Ectodermal cell (in vitro differentiated cells): ENCODE results near the gene ZCCHC24.

ENCODE experiments used
- H3K27ac ChIP-seq: 2 replicates; pipeline ENCODE4 v1.7.0; 2013; ENCODE audit warnings: mild to moderate bottlenecking, low read depth, low read length; ENCODE audit not compliant: insufficient read depth, poor library complexity, severe bottlenecking
- H3K27me3 ChIP-seq: 2 replicates; pipeline ENCODE4 v1.7.0; 2013; ENCODE audit warnings: mild to moderate bottlenecking, low read length; ENCODE audit not compliant: insufficient read depth, control insufficient read depth, poor library complexity, severe bottlenecking
- H3K36me3 ChIP-seq: one replicate; pipeline ENCODE4 v1.7.0; 2013; ENCODE audit warnings: low read length; ENCODE audit not compliant: control insufficient read depth, insufficient read depth
- H3K4me1 ChIP-seq: one replicate; pipeline ENCODE4 v1.7.0; 2013; ENCODE audit warnings: low read length; ENCODE audit not compliant: control insufficient read depth, insufficient read depth
- H3K4me3 ChIP-seq: 2 replicates; pipeline ENCODE4 v1.7.0; 2013; ENCODE audit warnings: low read depth, low read length, control low read depth; ENCODE audit not compliant: insufficient read depth
- H3K9me3 ChIP-seq: 2 replicates; pipeline ENCODE4 v1.7.0; 2013; ENCODE audit warnings: mild to moderate bottlenecking, low read length, moderate library complexity; ENCODE audit not compliant: control insufficient read depth
- WGBS, 2 experiments: methylation state at CpG; one replicate each; pipeline ENCODE4 v1.1.7; 2013; ENCODE audit warnings: missing lambda C conversion rate in 2 of 2; 5-methylcytosine and 5-hydroxymethylcytosine counted together

ZCCHC24 gene

DNA sequence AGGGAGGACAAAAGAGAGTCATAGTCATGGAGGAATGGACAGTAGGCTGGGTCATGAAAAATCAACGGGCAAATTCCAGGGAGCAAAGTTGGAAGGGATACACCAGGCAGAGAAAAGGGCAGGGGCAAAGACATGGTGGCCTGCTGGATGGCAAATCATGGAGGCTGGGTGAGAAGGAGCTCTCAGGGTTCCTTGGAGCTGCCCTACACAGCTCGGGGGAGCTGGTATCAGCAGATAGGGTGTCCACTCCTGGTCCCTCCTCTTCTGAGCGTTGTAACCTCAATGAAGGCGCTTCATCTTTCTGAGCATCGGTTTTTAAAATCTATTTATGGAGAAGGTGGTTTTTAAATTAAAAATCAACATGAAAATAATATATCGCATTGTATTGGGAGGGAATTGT is 39.1 kb upstream of the ZCCHC24 start:
- Histone ChIP-seq H3K27ac (no peak overlapping the region), H3K36me3 (no peaks in the 10 kb centered on the region), H3K9me3 (peaks cover 3% of the 10 kb centered on the region), H3K4me3 (no peak overlapping the region), H3K27me3 (no peaks in the 10 kb centered on the region), H3K4me1 (peaks cover 2% of the 10 kb centered on the region)
- WGBS, 2 experiments: 94 to 95% methylated on average over 3 to 6 of the region's 6 CpGs

DNA sequence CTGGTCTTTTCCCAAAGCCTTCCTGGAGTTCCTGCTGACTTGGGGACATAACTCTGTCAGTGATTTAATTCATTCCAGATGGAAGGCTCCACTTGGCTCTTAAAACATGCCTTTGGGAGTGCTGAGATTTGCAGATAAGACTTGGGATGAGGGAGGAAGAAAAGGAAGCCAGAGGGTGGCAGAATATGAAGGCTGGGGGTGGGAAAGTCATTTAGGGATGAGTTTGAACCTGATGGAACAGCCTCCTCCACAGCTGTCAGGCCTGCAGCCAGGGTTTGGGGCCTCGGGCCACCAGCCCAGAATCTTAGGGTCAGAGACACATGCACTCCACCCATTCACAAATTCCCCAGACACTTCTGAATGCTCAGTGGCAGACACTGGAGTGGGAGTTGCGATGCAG is 38.5 kb upstream of the ZCCHC24 start:
- Histone ChIP-seq H3K9me3 (peaks cover 3% of the 10 kb centered on the region), H3K4me1 (peaks cover 2% of the 10 kb centered on the region), H3K36me3 (no peaks in the 10 kb centered on the region), H3K4me3 (no peak overlapping the region), H3K27ac (no peak overlapping the region), H3K27me3 (no peaks in the 10 kb centered on the region)
- WGBS, 2 experiments: 89 to 100% methylated on average over 2 of the region's 2 CpGs

GRCh38 chr10:79483299-79483698 is 37.9 kb upstream of the ZCCHC24 start:
- WGBS, 2 experiments: 83 to 95% methylated on average over 2 to 3 of the region's 3 CpGs
- H3K4me3 ChIP-seq: no peak overlapping the region
- no peak overlapping the region for H3K27ac ChIP-seq
- H3K4me1 ChIP-seq: peaks cover 2% of the 10 kb centered on the region
- H3K36me3 ChIP-seq: no peaks in the 10 kb centered on the region
- peaks cover 3% of the 10 kb centered on the region for H3K9me3 ChIP-seq
- H3K27me3 ChIP-seq: no peaks in the 10 kb centered on the region

- Histone ChIP-seq H3K4me3 (no peak overlapping the region), H3K4me1 (peaks cover 2% of the 10 kb centered on the region), H3K36me3 (no peaks in the 10 kb centered on the region), H3K27ac (peak overlapping the region; percentile 41), H3K27me3 (no peaks in the 10 kb centered on the region), H3K9me3 (peaks cover 3% of the 10 kb centered on the region)
- WGBS, 2 experiments: 49 to 54% methylated on average over 4 of the region's 4 CpGs
These were observed 37.3 kb upstream of the ZCCHC24 start for GRCh38 chr10:79482741-79483140.

- no peak overlapping the region for H3K4me3 ChIP-seq
- WGBS, 2 experiments: 93 to 94% methylated on average over 1 of the region's 1 CpG
- H3K27me3 ChIP-seq: no peaks in the 10 kb centered on the region
- no peaks in the 10 kb centered on the region for H3K36me3 ChIP-seq
- peaks cover 2% of the 10 kb centered on the region for H3K4me1 ChIP-seq
- peak overlapping the region; percentile 41 for H3K27ac ChIP-seq
- peaks cover 3% of the 10 kb centered on the region for H3K9me3 ChIP-seq
These were observed 36.9 kb upstream of the ZCCHC24 start for GRCh38 chr10:79482304-79482703.

GRCh38 chr10:79479283-79479909 is 34.0 kb upstream of the ZCCHC24 start:
- Histone ChIP-seq H3K27ac (no peak overlapping the region), H3K27me3 (no peaks in the 10 kb centered on the region)
- WGBS, 2 experiments: 88 to 90% methylated on average over 2 to 3 of the region's 3 CpGs

GRCh38 chr10:79477456-79477855 is 32.0 kb upstream of the ZCCHC24 start:
- peaks cover 3% of the 10 kb centered on the region for H3K9me3 ChIP-seq
- 89 to 93% methylated on average over 7 of the region's 7 CpGs for WGBS, 2 experiments
- no peaks in the 10 kb centered on the region for H3K36me3 ChIP-seq
- no peak overlapping the region for H3K4me3 ChIP-seq
- no peaks in the 10 kb centered on the region for H3K27me3 ChIP-seq
- H3K4me1 ChIP-seq: no peaks in the 10 kb centered on the region
- no peak overlapping the region for H3K27ac ChIP-seq

More at GRCh38 chr10:79479283-79479909, 34.0 kb upstream of the ZCCHC24 start:
- no peaks in the 10 kb centered on the region for H3K36me3 ChIP-seq
- H3K9me3 ChIP-seq: peaks cover 3% of the 10 kb centered on the region
- H3K4me3 ChIP-seq: no peak overlapping the region
- H3K4me1 ChIP-seq: peaks cover 2% of the 10 kb centered on the region

- Histone ChIP-seq H3K4me1 (no peaks in the 10 kb centered on the region), H3K9me3 (peaks cover 3% of the 10 kb centered on the region), H3K27ac (no peak overlapping the region), H3K27me3 (no peaks in the 10 kb centered on the region), H3K4me3 (no peak overlapping the region), H3K36me3 (no peaks in the 10 kb centered on the region)
These were observed 31.2 kb upstream of the ZCCHC24 start for GRCh38 chr10:79476645-79477044.

DNA sequence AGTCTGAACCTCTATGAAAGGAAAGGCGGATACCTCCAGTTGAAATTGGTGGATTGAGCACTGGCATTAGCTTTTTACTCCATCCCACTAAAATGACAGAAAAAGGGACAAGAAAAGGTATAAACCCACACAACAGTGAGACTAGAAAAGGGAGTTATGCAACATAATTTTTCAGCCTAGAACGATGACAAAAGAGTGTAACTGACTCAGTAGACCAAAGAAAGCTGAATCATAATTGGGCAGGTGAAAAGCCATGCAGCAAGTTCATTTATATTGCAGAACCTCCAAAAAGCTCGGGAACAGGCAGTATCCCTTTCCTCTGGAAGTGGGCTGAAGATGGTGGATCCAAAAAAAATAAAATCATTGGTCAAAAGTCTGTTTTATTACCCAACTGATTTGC is 30.5 kb upstream of the ZCCHC24 start:
- Histone ChIP-seq H3K27me3 (no peaks in the 10 kb centered on the region), H3K9me3 (no peaks in the 10 kb centered on the region), H3K4me1 (no peaks in the 10 kb centered on the region), H3K27ac (no peak overlapping the region), H3K36me3 (no peaks in the 10 kb centered on the region), H3K4me3 (no peak overlapping the region)
- 88 to 93% methylated on average over 3 of the region's 3 CpGs for WGBS, 2 experiments

GRCh38 chr10:79475119-79475653 is 29.8 kb upstream of the ZCCHC24 start:
- Histone ChIP-seq H3K36me3 (no peaks in the 10 kb centered on the region), H3K4me1 (no peaks in the 10 kb centered on the region), H3K27ac (no peak overlapping the region), H3K9me3 (no peaks in the 10 kb centered on the region), H3K4me3 (no peak overlapping the region), H3K27me3 (no peaks in the 10 kb centered on the region)
- WGBS, 2 experiments: 89 to 92% methylated on average over 7 of the region's 7 CpGs
